Right lobe of liver (tissue), 6 donors: ENCODE measurements around the gene CHFR. TPM values are rescaled to one million over a fixed set of nuclear protein-coding genes. Genes with fewer than 3 reads are reported as not detected.
"Not testable (repeated sequence)": the region's sequence is repeated elsewhere in the genome, so short reads cannot be mapped to it uniquely, and the experiment has no call there.

Experiments used
- ATAC-seq, 4 donors: fragments of 200-7000 bp; cut with Tn5 transposase; one replicate each; pipeline ENCODE4 v1.9.1; 2020; ENCODE audit warnings: mild to moderate bottlenecking in 4 of 4, moderate library complexity in 4 of 4
- DNase-seq, 3 donors: peaks; one replicate each; pipeline ENCODE4 v3.0.0-alpha.2; 2020
- H3K27ac ChIP-seq, 3 donors: fragments of 200-600 bp; one replicate each; pipeline ENCODE4 v1.8.0; 2022
- H3K27me3 ChIP-seq, 2 donors: fragments of 200-600 bp; one replicate each; pipeline ENCODE4 v1.8.0; 2022
- H3K36me3 ChIP-seq, 4 donors: fragments of 200-600 bp; sonication (generic) in 1 of 4; one replicate each; pipeline versions ENCODE4 v1.5.1 to v1.8.0; 2017 to 2022; ENCODE audit warnings: control low read depth in 1 of 4
- H3K4me1 ChIP-seq, 4 donors: fragments of 200-600 bp; sonication (generic) in 1 of 4; one replicate each; pipeline versions ENCODE4 v1.5.1 to v1.8.0; 2017 to 2022; ENCODE audit warnings: control low read depth in 1 of 4
- H3K4me3 ChIP-seq, 3 donors: fragments of 200-600 bp; one replicate each; pipeline ENCODE4 v1.8.0; 2022
- H3K9me3 ChIP-seq, 4 donors: fragments of 200-600 bp; sonication (generic) in 1 of 4; one replicate each; pipeline versions ENCODE4 v1.5.1 to v1.8.0; 2017 to 2022; ENCODE audit warnings: control low read depth in 1 of 4
- CTCF ChIP-seq, 4 donors: fragments of 200-600 bp in 3 of 4; fragments of 450-650 bp in 1 of 4; IDR thresholded peaks; one replicate each; pipeline versions ENCODE4 v1.5.1 to v1.8.0; 2016 to 2022; ENCODE audit warnings: antibody characterized with exemption in 4 of 4, mild to moderate bottlenecking in 2 of 4
- POLR2A ChIP-seq: fragments of 450-650 bp; IDR thresholded peaks from one replicate; pipeline ENCODE4 v1.6.1; 2017; ENCODE audit warnings: antibody characterized with exemption, mild to moderate bottlenecking
- WGBS: methylation state at CpG from one replicate; pipeline ENCODE4 v1.1.6; 2018; ENCODE audit warnings: low coverage, low lambda C conversion rate; ENCODE audit not compliant: insufficient coverage; ENCODE audit errors: missing lambda C conversion rate; 5-methylcytosine and 5-hydroxymethylcytosine counted together
- intact Hi-C, 2 donors: fragments of 100-400 bp; cut with DNase I; formaldehyde crosslinking; loops; one replicate each; pipeline versions ENCODE4 v1.11.2 to v1.14.1; 2022
- total RNA-seq, 6 experiments: library from RNA; depleted of rRNA in 2 of 6; stranded (reverse); fragments of >200 nt in 2 of 6; fragmentation: NEBNext Ultra II Directional in 3 of 6; extraction: Animal tissue kit (Norgen Biotek cat#: 25700) in 3 of 6; gene quantifications; one replicate each; pipeline versions ENCODE4 v1.1.0 to v1.2.4, GENCODE V29; 2016 to 2023
- donor health status: DM: no; HTN: yes; CAD: no.
- donor health status: DM: no; HTN: no; CAD: no.
- donor health status: DM: no; HTN: no; CAD: no.
- donor health status: DM: no; HTN: yes; CAD: no.
- donor health status: DM: no; HTN: yes; CAD: no.

The CHFR gene
- total RNA-seq, 6 experiments from 2014 or later, result 11.0 to 20.4 (median 13.5) TPM

DNA sequence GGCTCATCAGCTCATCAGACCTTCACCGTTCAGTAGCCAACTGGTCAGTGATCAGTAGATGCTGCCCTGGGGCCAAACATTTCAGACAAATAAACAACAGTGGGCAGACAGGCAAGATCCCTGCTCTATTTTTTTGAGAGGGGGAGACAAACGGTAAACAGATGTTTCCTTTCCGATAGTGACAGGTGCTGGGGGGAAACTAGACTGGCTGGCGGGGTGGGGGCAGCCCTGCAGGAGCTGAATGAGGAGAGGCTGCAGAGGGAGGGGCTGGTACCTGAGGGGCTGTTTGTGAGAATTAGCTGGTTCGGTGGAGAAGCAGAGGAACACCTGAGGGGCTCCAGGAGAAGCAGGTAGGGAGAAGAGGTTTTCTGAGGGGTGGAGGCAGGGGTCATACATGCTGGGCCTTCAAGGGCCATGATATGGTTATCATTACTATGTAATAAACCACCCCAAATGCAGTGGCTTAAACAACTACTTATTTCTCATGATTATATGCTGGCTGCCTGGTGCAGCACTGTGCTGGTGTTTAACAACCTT lies 50.5 kb downstream of the CHFR start:
- intact Hi-C loops, result no loop called here
- no peak for DNase-seq
- TF ChIP-seq CTCF (IDR thresholded peaks at IDR 0.05) (no peak), POLR2A (no peak)
- WGBS, result 67% methylated on average over 4 of the region's 5 CpGs
- ATAC-seq, result no peak
- Histone ChIP-seq H3K36me3 (peaks cover 0 to 16% (median 0%) of the 10 kb centered on the region in 4 donors), H3K27me3 (no peaks in the 10 kb centered on the region), H3K4me3 (no peak overlapping the region), H3K27ac (no peak overlapping the region), H3K4me1 (no peaks in the 10 kb centered on the region), H3K9me3 (no peaks in the 10 kb centered on the region)

DNA sequence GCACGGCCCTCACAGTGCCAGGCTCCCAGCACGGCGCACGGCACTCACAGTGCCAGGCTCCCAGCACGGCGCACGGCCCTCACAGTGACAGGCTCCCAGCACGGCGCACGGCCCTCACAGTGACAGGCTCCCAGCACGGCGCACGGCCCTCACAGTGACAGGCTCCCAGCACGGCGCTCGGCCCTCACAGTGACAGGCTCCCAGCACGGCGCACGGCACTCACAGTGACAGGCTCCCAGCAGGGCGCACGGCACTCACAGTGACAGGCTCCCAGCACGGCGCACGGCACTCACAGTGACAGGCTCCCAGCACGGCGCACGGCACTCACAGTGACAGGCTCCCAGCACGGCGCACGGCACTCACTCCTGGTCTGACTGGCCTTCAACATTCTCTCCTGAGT lies 51.2 kb downstream of the CHFR start:
- H3K27me3 ChIP-seq, DNase-seq, ATAC-seq, H3K9me3 ChIP-seq, H3K27ac ChIP-seq, intact Hi-C loops, H3K4me3 ChIP-seq, H3K4me1 ChIP-seq: not testable (repeated sequence)
- WGBS, result 72% methylated on average over 4 of the region's 30 CpGs
- H3K36me3 ChIP-seq, result peaks cover 0 to 13% (median 0%) of the 10 kb centered on the region in 4 donors

GRCh38 chr12:132835076-132836025 lies 52.1 kb downstream of the CHFR start:
- no peak overlapping the region for H3K27ac ChIP-seq
- intact Hi-C loops, result no loop called here
- H3K4me3 ChIP-seq, result no peak overlapping the region
- TF ChIP-seq CTCF (IDR thresholded peaks at IDR 0.05), result no peak
- no peak for TF ChIP-seq POLR2A
- H3K9me3 ChIP-seq, result no peaks in the 10 kb centered on the region
- H3K4me1 ChIP-seq, result no peaks in the 10 kb centered on the region
- ATAC-seq (no peak), DNase-seq (no peak)
- no peaks in the 10 kb centered on the region for H3K27me3 ChIP-seq
- H3K36me3 ChIP-seq, result peaks cover 0 to 4% (median 0%) of the 10 kb centered on the region in 4 donors
- 95% methylated on average over 16 of the region's 42 CpGs for WGBS

- intact Hi-C loops, result no loop called here
These were observed 53.2 kb downstream of the CHFR start for GRCh38 chr12:132834181-132834711.

More at GRCh38 chr12:132834181-132834711, 53.2 kb downstream of the CHFR start:
- WGBS, result 75% methylated on average over 1 of the region's 5 CpGs
- Histone ChIP-seq H3K9me3 (no peaks in the 10 kb centered on the region), H3K36me3 (no peaks in the 10 kb centered on the region), H3K27me3 (no peaks in the 10 kb centered on the region), H3K27ac (no peak overlapping the region), H3K4me3 (no peak overlapping the region), H3K4me1 (peaks cover 0 to 4% (median 0%) of the 10 kb centered on the region in 4 donors)
- TF ChIP-seq CTCF (IDR thresholded peaks at IDR 0.05) (no peak), POLR2A (no peak)
- no peak for DNase-seq
- ATAC-seq, result no peak
